Measurements from ENCODE around the gene IGSF21.

Gene IGSF21

DNA sequence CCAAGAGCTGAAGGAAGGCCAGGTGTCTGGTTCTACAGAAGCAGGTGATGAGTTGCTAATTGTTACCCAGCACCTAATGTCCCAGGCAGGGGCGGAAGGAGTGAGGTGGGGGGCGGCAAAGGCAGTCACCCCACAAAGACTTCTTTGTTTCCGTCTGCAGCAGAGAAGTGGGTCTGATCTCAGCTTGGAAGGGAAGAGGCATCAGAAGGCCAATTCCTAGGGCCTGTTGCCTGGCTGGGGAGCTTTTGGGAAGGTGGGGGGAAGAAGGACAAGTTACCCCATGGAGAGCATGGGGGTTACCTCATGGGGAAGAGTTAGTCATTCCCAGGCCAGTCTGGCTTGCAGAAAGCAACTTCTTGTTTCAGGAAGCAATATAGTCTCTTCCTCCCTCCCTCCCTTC, 10.9 kb downstream of the IGSF21 start:
- TF ChIP-seq, protein P1, sequence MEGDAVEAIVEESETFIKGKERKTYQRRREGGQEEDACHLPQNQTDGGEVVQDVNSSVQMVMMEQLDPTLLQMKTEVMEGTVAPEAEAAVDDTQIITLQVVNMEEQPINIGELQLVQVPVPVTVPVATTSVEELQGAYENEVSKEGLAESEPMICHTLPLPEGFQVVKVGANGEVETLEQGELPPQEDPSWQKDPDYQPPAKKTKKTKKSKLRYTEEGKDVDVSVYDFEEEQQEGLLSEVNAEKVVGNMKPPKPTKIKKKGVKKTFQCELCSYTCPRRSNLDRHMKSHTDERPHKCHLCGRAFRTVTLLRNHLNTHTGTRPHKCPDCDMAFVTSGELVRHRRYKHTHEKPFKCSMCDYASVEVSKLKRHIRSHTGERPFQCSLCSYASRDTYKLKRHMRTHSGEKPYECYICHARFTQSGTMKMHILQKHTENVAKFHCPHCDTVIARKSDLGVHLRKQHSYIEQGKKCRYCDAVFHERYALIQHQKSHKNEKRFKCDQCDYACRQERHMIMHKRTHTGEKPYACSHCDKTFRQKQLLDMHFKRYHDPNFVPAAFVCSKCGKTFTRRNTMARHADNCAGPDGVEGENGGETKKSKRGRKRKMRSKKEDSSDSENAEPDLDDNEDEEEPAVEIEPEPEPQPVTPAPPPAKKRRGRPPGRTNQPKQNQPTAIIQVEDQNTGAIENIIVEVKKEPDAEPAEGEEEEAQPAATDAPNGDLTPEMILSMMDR (conservative IDR thresholded peaks at IDR 0.05; ENCODE audit: low read depth, low read length) = no peak
- H3K4me3 ChIP-seq (ENCODE audit: low read length) = no peak overlapping the region
- no peak for DNase-seq (ENCODE audit: low read depth)

DNA sequence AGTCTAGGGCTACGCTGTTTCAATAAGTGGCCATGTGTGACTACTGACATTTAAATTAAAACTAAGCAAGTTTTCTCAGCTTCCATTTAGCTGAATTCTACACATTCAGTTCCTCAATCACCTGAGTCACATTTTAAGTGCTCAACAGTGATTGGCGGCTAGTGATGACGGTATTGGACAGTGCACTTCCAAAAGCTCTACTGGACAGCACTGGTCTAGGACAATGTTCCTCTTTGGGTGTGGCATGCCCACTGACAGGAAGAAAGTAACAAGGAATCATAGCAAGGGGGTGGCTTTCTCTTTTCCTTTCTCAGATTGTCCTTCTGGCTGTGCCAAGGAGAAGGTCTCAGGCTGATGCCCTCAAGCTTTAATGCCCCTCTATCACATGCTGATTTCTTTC, 11.7 kb downstream of the IGSF21 start:
- no peak for DNase-seq (ENCODE audit: low read depth)
- no peak overlapping the region for H3K4me3 ChIP-seq (ENCODE audit: low read length)

DNA sequence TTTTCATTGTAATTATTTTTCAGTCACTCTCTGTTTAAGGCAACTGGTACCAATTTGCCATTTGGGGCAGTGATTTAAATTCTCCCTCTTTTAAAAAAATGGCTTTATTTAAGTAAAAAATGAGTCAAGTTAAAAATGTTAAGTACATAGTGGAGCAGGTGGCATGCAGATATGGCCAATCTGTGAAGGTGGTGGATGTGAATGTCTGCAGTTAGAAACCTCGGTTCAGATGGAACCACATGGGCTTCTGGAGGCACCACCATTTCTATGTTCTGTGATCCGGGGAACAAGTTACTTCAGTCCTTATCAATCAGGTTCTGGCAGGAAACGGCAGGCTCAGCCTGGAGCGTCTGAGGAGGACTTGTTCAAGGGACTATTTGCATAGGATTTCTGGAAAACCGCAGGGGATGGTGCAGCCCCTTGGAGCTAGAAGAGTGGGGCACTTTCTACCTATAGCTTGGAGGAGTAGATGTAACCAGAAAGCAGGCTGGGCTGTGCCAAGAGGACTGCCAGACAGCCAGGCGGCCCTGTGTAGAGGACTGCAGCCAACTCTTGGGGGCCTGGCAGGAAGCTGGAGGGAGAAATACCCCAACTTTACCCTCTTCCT, 12.3 kb downstream of the IGSF21 start:
- no peak for DNase-seq (ENCODE audit: low read depth)
- H3K4me3 ChIP-seq (ENCODE audit: low read length) = no peak overlapping the region
- TF ChIP-seq, protein P1 (conservative IDR thresholded peaks at IDR 0.05; ENCODE audit: low read depth, low read length) = no peak

More for the DNA sequence above, 11.7 kb downstream of the IGSF21 start:
- TF ChIP-seq, protein P1 (conservative IDR thresholded peaks at IDR 0.05; ENCODE audit: low read depth, low read length) = no peak

DNA sequence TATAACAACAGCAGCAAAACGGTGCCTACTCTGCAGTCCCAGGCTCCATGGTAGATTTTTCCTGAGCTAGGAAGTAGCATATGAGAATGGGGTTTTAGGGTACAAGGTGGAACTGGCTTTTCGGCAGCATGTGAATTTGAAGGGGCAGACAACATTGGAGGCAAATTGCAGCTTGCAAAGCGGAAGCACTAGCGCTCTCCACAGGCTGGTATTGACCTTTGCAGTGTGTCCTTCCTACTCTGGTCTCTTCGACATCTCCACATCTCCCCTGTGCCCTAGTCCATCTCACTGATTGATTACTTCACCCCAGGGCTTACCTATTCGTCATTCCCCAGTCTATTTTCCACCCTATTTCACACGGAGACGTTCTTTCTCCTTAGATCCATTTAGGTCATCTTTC, 13.0 kb downstream of the IGSF21 start:
- no peak overlapping the region for H3K4me3 ChIP-seq (ENCODE audit: low read length)
- DNase-seq (ENCODE audit: low read depth) = no peak
- TF ChIP-seq, protein P1 (conservative IDR thresholded peaks at IDR 0.05; ENCODE audit: low read depth, low read length) = no peak

DNA sequence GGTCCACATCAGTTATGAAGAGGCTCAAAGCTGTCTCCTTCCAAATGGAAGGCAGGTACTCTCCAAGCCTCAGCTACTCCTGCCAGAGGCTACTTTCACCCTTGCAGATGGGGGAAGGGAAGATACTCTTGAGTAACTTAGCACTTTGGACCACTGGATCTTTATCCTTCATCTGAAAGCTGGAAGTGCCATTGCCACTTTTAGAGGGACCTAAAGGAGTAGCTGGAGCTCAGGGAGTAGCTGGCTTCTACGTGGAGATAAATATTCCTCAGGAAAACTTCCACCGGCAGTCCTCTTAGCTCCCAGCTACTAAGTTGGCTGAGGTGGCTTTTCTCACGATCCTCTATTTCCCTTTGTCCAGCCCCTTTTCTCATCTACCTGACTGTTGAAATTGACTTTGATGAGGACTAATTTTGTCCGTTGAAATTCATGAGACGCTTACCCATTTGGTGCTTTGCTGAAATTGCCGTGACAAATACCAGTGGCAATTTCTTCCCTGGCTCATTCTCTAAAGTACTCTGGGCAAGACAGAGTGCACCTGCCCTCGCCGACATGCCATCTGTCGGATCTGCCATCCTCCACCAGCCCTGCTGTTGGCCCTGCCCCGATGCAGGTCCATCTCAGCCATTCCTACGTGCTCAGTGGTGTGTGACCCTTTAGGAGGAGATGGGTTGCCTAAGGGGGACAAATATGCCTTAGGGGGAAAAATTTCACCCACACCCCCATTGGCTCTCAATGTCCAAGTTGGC, 13.6 kb downstream of the IGSF21 start:
- no peak for DNase-seq (ENCODE audit: low read depth)

DNA sequence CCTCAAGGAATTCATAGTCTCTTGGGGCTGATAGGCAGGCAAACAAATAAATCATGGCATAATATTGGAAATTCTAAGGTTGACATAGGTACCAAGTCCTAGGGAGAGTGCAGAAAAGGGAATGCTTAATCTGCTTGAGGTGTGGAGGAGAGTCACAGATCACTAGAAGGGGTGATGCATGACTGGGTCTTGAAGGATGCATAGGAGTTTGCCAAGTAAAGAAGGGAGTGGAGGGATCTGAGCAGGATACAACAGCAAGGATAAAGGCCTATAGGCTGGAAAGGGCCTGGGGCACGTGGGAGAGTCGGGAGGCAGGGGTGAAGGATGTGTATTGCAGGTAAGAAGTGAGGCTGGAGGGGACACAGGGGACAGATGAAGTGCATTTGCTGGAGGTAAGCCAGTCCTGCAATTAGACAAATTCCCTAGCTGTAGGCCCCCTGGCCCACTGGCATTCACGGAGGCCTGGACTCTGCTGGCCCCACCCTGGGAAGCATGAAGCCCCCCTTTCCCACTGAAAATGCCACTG, 15.9 kb downstream of the IGSF21 start:
- TF ChIP-seq, protein P1 (conservative IDR thresholded peaks at IDR 0.05; ENCODE audit: low read depth, low read length) = no peak
- H3K4me3 ChIP-seq (ENCODE audit: low read length) = no peak overlapping the region
- DNase-seq (ENCODE audit: low read depth) = no peak

More for the DNA sequence above, 13.6 kb downstream of the IGSF21 start:
- TF ChIP-seq, protein P1 (conservative IDR thresholded peaks at IDR 0.05; ENCODE audit: low read depth, low read length) = no peak
- H3K4me3 ChIP-seq (ENCODE audit: low read length) = no peak overlapping the region

DNA sequence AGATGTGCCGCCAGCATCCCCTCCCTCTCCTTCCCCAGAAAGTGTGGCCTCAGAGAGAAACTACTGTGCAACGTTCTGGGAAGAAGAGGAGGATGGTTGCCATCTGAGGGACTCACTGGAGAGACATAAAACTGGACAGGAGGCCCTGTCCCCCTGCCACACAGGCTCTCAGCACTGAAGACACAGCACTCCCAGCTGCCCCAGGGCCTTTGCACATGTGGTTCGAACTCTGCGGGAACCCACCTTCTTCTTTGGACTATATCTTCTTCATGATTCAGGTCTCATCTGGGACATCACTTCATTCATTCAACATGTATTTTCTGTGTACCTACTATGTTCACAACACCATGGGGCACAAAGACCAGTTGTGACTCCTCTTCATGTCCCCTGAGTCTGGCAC, 17.4 kb downstream of the IGSF21 start:
- H3K4me3 ChIP-seq (ENCODE audit: low read length) = no peak overlapping the region
- no peak for DNase-seq (ENCODE audit: low read depth)
- TF ChIP-seq, protein P1 (conservative IDR thresholded peaks at IDR 0.05; ENCODE audit: low read depth, low read length) = no peak

Data from retinal pigment epithelial cell (primary cell).